H1 (cell line): Measurements from ENCODE around the gene PIGU. TPM values are rescaled to one million over a fixed set of nuclear protein-coding genes. Genes with fewer than 3 reads are reported as not detected.

Experiments
- CHD1 ChIP-seq: IDR thresholded peaks from 2 replicates; pipeline ENCODE4 v1.6.1; 2012; ENCODE audit warnings: low read depth, low read length, improper control_type of control experiment
- CHD7 ChIP-seq: fragments of 300-600 bp; sonication (generic); IDR thresholded peaks from 2 replicates; pipeline ENCODE4 v1.7.1; 2012; ENCODE audit warnings: low read length, moderate library complexity, mild to moderate bottlenecking, inconsistent platforms; ENCODE audit not compliant: insufficient replicate concordance
- CTBP2 ChIP-seq: IDR thresholded peaks from 2 replicates; pipeline ENCODE4 v1.7.0; 2011; ENCODE audit warnings: borderline replicate concordance, mild to moderate bottlenecking, moderate library complexity, mixed read lengths, low read length; ENCODE audit not compliant: insufficient read depth, insufficient read length
- MAFK ChIP-seq: IDR thresholded peaks from 2 replicates; pipeline ENCODE4 v1.6.1; 2012; ENCODE audit warnings: low read depth, mild to moderate bottlenecking, improper control_type of control experiment, low read length
- NANOG ChIP-seq: IDR thresholded peaks from 2 replicates; pipeline ENCODE4 v1.6.1; 2011; ENCODE audit warnings: low read length, low read depth, mild to moderate bottlenecking, inconsistent platforms; ENCODE audit not compliant: insufficient read depth, poor library complexity, severe bottlenecking
- NRF1 ChIP-seq: IDR thresholded peaks from 2 replicates; pipeline ENCODE4 v1.6.1; 2011; ENCODE audit warnings: mild to moderate bottlenecking, low read depth, low read length, improper control_type of control experiment
- POLR2A ChIP-seq, 2 experiments: IDR thresholded peaks; 1 replicate in 1 of 2; 2 replicates in 1 of 2; pipeline ENCODE4 v1.6.1; 2011; ENCODE audit warnings: low read depth in 2 of 2, low read length in 2 of 2, mild to moderate bottlenecking in 2 of 2; ENCODE audit errors: control extremely low read depth in 1 of 2
- POU5F1 ChIP-seq: IDR thresholded peaks from 2 replicates; pipeline ENCODE4 v1.6.1; 2011; ENCODE audit warnings: low read depth, mild to moderate bottlenecking, low read length, moderate library complexity
- RXRA ChIP-seq: IDR thresholded peaks from 2 replicates; pipeline ENCODE4 v1.6.1; 2011; ENCODE audit warnings: low read depth, mild to moderate bottlenecking, low read length, moderate library complexity; ENCODE audit not compliant: insufficient read depth
- SUZ12 ChIP-seq: fragments of 200-600 bp; sonication (generic); IDR thresholded peaks from 2 replicates; pipeline ENCODE4 v1.6.1; 2012; ENCODE audit warnings: mild to moderate bottlenecking, inconsistent platforms, low read length, moderate library complexity, mixed read lengths
- polyA plus RNA-seq, 7 experiments: library from polyadenylated mRNA; depleted of rRNA in 3 of 7; stranded (reverse) in 5 of 7; unstranded in 2 of 7; fragments of >200 nt in 5 of 7; fragments of 200-250 nt in 2 of 7; gene quantifications; 1 replicate in 5 of 7; 2 replicates in 1 of 7; 4 replicates in 1 of 7; pipeline versions ENCODE4 v1.2.1 to v1.2.3, GENCODE V29; 2011 to 2013; ENCODE audit warnings: missing spikeins in 2 of 7, mixed read lengths in 2 of 7
- total RNA-seq: library from RNA; stranded (reverse); fragmentation: NEBNext Ultra II Directional; extraction: Animal tissue kit (Norgen Biotek cat#: 25700); gene quantifications from 2 replicates; pipeline ENCODE4 v1.2.1, GENCODE V29; 2021

PIGU gene
- total and polyA plus RNA-seq, 2 of the 8 experiments (the other 6 are each of a cell fraction or from before 2014, with no cell fraction given): 28.3 to 117 TPM

GRCh38 chr20:34515484-34516246 is 161.2 kb downstream of the PIGU start (continued):
- no peak for TF ChIP-seq CHD7
- no peak for TF ChIP-seq RXRA
- TF ChIP-seq NANOG: no peak
- no peak for TF ChIP-seq MAFK
- no peak for TF ChIP-seq NRF1
- TF ChIP-seq POLR2A (IDR thresholded peaks at IDR 0.05; ENCODE audit: control extremely low read depth in 1 of 2, low read depth in 2 of 2, low read length in 2 of 2): peak in 1 of 2 experiments; percentile 61; a peak in 2 of 3 replicates
- TF ChIP-seq CTBP2: no peak
- TF ChIP-seq CHD1: no peak
- no peak for TF ChIP-seq SUZ12
- no peak for TF ChIP-seq POU5F1
